Lung (tissue), 12 donors: ENCODE results near the gene PRKCA. TPM values are rescaled to one million over a fixed set of nuclear protein-coding genes. Genes with fewer than 3 reads are reported as not detected.

Experiments
- ATAC-seq: fragments of 200-7000 bp; cut with Tn5 transposase; one replicate; pipeline ENCODE4 v1.9.1; 2020; ENCODE audit warnings: moderate number of reproducible peaks; ENCODE audit not compliant: insufficient read depth, low FRiP score
- DNase-seq, 3 donors: peaks; one replicate each; pipeline ENCODE4 v3.0.0-alpha.2; 2013 to 2017
- H3K27ac ChIP-seq, 2 donors: one replicate each; pipeline ENCODE4 v1.5.1; 2013; ENCODE audit warnings: mild to moderate bottlenecking in 2 of 2, moderate library complexity in 2 of 2, control low read depth in 1 of 2, inconsistent platforms in 1 of 2, low read depth in 1 of 2, low read length in 1 of 2
- H3K27me3 ChIP-seq, 3 donors: one replicate each; pipeline ENCODE4 v1.5.1; 2013; ENCODE audit warnings: low read length in 2 of 3; ENCODE audit not compliant: control insufficient read depth in 3 of 3, insufficient read depth in 3 of 3
- H3K36me3 ChIP-seq, 4 donors: one replicate each; pipeline ENCODE4 v1.5.1; 2013; ENCODE audit warnings: low read length in 4 of 4, mild to moderate bottlenecking in 1 of 4, moderate library complexity in 1 of 4; ENCODE audit not compliant: control insufficient read depth in 4 of 4, insufficient read depth in 4 of 4
- H3K4me1 ChIP-seq, 5 donors: one replicate each; pipeline ENCODE4 v1.5.1; 2013; ENCODE audit warnings: low read length in 5 of 5, mild to moderate bottlenecking in 2 of 5, moderate library complexity in 1 of 5; ENCODE audit not compliant: control insufficient read depth in 5 of 5, insufficient read depth in 5 of 5
- H3K4me3 ChIP-seq: one replicate; pipeline ENCODE4 v1.5.1; 2013; ENCODE audit warnings: mild to moderate bottlenecking, control low read depth, moderate library complexity
- H3K9ac ChIP-seq, 2 donors: one replicate each; pipeline ENCODE4 v1.5.1; 2013; ENCODE audit warnings: low read length in 2 of 2, control low read depth in 1 of 2; ENCODE audit not compliant: insufficient read depth in 1 of 2
- H3K9me3 ChIP-seq, 4 donors: one replicate each; pipeline ENCODE4 v1.5.1; 2013; ENCODE audit warnings: low read length in 3 of 4, mild to moderate bottlenecking in 1 of 4, moderate library complexity in 1 of 4; ENCODE audit not compliant: control insufficient read depth in 4 of 4, insufficient read depth in 3 of 4
- WGBS, 2 donors: extraction: QIAGEN DNeasy Blood & Tissue Kit; methylation state at CpG; one replicate each; pipeline ENCODE4 v1.1.7; 2013; 5-methylcytosine and 5-hydroxymethylcytosine counted together
- polyA plus RNA-seq, 2 donors: library from polyadenylated mRNA; stranded (reverse); fragments of 200-250 nt; gene quantifications; one replicate each; pipeline ENCODE4 v1.2.1, GENCODE V29; 2013
- total RNA-seq, 2 donors: library from RNA; depleted of rRNA in 1 of 2; stranded (reverse); fragments of >200 nt in 1 of 2; gene quantifications; one replicate each; pipeline ENCODE4 v1.2.1, GENCODE V29; 2014 to 2021
- TF ChIP-seq, protein P1 (sequence below): IDR thresholded peaks from 2 replicates; pipeline ENCODE4 v1.5.1; 2012; ENCODE audit warnings: mild to moderate bottlenecking; ENCODE audit errors: control extremely low read depth, extremely low read depth
- donor health status: control.
- donor health status: control.
- donor health status: Bipolar disorder and iron deficiency.
- donor health status: healthy.
- donor health status: DM: yes; HTN: yes; CAD: no.

Gene PRKCA
- total and polyA plus RNA-seq, 4 donors, result 3.4 to 34.8 (median 13.8) TPM

DNA sequence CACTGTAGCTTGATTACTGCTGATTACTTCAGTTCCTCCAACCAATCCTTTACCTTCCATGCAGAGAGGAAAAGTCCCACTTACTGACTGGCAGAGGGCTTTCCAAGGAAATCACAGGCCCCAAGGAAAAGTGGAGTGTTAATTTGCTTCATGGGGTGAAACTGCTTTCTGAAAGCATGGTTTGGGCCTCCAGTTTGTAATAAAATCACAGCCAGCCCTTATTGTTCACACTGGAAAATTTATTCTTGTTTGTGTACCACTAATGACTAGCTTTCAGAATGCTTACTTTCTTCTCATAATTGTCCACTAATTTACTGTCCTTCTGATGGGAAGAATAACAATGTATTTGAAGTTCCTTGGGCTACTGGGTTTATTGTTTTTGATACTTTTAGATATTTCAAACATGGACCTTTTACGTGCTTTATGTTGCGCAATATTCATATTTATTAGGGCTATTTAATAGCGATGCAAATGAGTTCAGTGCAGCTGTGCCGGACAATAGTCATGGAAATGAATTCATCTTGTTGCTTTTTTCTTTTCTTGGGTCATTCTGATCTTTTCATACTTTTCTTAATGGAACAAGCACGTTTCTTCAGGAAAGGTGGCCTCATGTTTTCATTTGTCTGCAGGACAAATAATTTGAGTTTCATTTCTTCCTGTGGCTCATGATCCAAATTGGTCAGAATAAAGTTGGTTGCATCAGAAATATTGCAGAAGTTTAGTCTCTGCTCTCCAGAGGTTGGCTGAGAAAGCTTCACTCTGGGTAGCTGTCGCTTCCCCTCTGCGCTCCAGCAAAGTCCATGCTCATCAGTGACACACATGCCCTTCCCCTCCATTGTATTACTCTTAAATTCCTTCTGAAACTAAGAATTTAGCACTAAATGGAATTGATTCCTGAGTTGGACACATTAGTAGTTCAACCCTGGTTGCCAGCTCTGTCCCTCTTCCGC is 128.7 kb downstream of the PRKCA start:
- H3K9me3 ChIP-seq, result peaks cover 0 to 2% (median 0%) of the 10 kb centered on the region in 4 donors
- peaks cover 0 to 27% (median 3%) of the 10 kb centered on the region in 5 donors for H3K4me1 ChIP-seq
- DNase-seq, result peak in 2 of 3 donors; percentile 47 to 72
- no peak for ATAC-seq
- TF ChIP-seq, protein P1, sequence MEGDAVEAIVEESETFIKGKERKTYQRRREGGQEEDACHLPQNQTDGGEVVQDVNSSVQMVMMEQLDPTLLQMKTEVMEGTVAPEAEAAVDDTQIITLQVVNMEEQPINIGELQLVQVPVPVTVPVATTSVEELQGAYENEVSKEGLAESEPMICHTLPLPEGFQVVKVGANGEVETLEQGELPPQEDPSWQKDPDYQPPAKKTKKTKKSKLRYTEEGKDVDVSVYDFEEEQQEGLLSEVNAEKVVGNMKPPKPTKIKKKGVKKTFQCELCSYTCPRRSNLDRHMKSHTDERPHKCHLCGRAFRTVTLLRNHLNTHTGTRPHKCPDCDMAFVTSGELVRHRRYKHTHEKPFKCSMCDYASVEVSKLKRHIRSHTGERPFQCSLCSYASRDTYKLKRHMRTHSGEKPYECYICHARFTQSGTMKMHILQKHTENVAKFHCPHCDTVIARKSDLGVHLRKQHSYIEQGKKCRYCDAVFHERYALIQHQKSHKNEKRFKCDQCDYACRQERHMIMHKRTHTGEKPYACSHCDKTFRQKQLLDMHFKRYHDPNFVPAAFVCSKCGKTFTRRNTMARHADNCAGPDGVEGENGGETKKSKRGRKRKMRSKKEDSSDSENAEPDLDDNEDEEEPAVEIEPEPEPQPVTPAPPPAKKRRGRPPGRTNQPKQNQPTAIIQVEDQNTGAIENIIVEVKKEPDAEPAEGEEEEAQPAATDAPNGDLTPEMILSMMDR, result no peak
- H3K4me3 ChIP-seq, result no peak overlapping the region
- no peak overlapping the region for H3K9ac ChIP-seq
- peaks cover 0 to 2% (median 0%) of the 10 kb centered on the region in 3 donors for H3K27me3 ChIP-seq
- WGBS, 2 donors, result 73 to 78% methylated on average over 8 of the region's 8 CpGs
- H3K36me3 ChIP-seq, result no peaks in the 10 kb centered on the region
- H3K27ac ChIP-seq, result no peak overlapping the region

DNA sequence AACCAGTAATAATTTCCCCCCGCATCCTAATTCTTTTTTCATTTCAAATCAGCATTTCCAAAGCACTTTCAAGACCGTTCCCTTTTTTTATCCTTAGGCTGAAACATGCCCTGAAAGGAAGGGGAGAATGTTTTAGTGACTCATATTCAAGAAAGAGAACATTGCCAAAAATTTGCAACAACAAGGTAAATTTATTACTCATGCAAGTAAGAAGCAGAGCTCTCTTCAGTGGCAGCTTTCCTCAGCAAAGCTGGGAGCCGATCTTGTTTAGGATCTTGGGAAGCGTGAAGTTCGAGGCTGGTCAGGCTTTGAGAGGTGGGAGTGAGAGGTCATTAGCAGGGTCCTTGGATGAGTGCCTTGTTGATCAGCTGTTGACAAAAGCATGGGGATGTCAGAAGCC is 129.5 kb downstream of the PRKCA start:
- Histone ChIP-seq H3K36me3 (no peaks in the 10 kb centered on the region), H3K27ac (peak overlapping the region in 1 of 2 donors; percentile 46), H3K27me3 (no peaks in the 10 kb centered on the region), H3K9ac (no peak overlapping the region), H3K9me3 (no peaks in the 10 kb centered on the region), H3K4me1 (peaks cover 0 to 27% (median 3%) of the 10 kb centered on the region in 5 donors), H3K4me3 (no peak overlapping the region)
- 68 to 78% methylated on average over 5 of the region's 5 CpGs for WGBS, 2 donors
- ATAC-seq (no peak), DNase-seq (no peak)
- TF ChIP-seq, protein P1, result no peak

DNA sequence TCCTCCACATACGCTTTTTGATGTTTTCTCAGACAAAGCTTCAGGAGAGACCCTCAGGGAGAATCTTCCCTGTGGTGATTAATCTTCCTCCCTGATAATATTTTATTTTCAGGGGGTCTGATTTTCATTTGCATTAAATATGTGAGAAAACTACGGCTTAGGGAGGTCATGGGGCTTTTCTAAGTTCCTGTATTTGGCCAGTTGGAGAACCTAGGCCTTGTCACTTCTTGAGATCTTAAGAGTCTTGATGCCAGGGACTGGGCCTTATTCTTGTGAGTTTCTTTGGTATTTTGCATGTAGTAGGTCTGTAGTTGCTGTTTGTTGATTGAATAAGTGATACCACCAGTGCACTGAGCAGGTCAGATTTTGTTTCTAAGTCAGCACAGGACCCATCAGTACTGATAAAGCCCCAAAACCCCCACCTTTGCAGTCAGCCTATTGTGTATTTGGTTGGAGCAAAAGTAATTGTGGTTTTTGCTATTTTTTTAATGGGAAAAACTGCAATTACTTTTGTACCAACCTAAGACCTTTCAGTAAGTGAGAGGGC is 130.1 kb downstream of the PRKCA start:
- H3K9ac ChIP-seq, result no peak overlapping the region
- WGBS, 2 donors, result 47 to 48% methylated on average over 2 of the region's 2 CpGs
- peaks cover 0 to 27% (median 3%) of the 10 kb centered on the region in 5 donors for H3K4me1 ChIP-seq
- ATAC-seq, result no peak
- TF ChIP-seq, protein P1, result no peak
- H3K27me3 ChIP-seq, result no peaks in the 10 kb centered on the region
- no peak overlapping the region for H3K4me3 ChIP-seq
- no peak overlapping the region for H3K27ac ChIP-seq
- no peaks in the 10 kb centered on the region for H3K36me3 ChIP-seq
- H3K9me3 ChIP-seq, result no peaks in the 10 kb centered on the region
- DNase-seq, result no peak
